HepG2 (cell line): ENCODE data around the gene MDH1. TPM values are rescaled to one million over a fixed set of nuclear protein-coding genes. Genes with fewer than 3 reads are reported as not detected.

Source experiments
- ATF2 ChIP-seq: sonication (generic); formaldehyde crosslinking; IDR thresholded peaks from 2 replicates; pipeline ENCODE4 v1.4.0; 2020; ENCODE audit warnings: missing genetic modification reagents
- BRF2 ChIP-seq: sonication (generic); formaldehyde crosslinking; IDR thresholded peaks from 2 replicates; pipeline ENCODE4 v1.8.1; 2022; ENCODE audit warnings: mild to moderate bottlenecking, missing genetic modification reagents
- E2F2 ChIP-seq: sonication (generic); formaldehyde crosslinking; IDR thresholded peaks from 2 replicates; pipeline ENCODE4 v1.4.0; 2020; ENCODE audit warnings: missing genetic modification reagents, borderline replicate concordance
- ELF4 ChIP-seq: sonication (generic); formaldehyde crosslinking; IDR thresholded peaks from 2 replicates; pipeline ENCODE4 v1.5.0; 2020; ENCODE audit warnings: missing genetic modification reagents, mild to moderate bottlenecking, moderate library complexity, borderline replicate concordance
- ETV6 ChIP-seq: sonication (generic); formaldehyde crosslinking; conservative IDR thresholded peaks from 2 replicates; pipeline ENCODE4 v1.4.0; 2020; ENCODE audit warnings: missing genetic modification reagents
- EZH2 ChIP-seq: conservative IDR thresholded peaks from 2 replicates; pipeline ENCODE4 v1.6.1; 2012; ENCODE audit warnings: mild to moderate bottlenecking, low read depth, low read length, moderate library complexity
- GABPA ChIP-seq, 2 experiments: IDR thresholded peaks; 2 replicates each; pipeline ENCODE4 v1.6.1; 2011 to 2016; ENCODE audit warnings: low read depth in 2 of 2, low read length in 1 of 2, missing biosample characterization in 1 of 2, missing genetic modification characterization in 1 of 2
- KLF13 ChIP-seq: sonication (generic); formaldehyde crosslinking; IDR thresholded peaks from 2 replicates; pipeline ENCODE4 v1.4.0; 2020; ENCODE audit warnings: mild to moderate bottlenecking, missing genetic modification reagents
- ZFP1 ChIP-seq: IDR thresholded peaks from 2 replicates; pipeline ENCODE4 v1.6.1; 2016
- ZHX1 ChIP-seq: sonication (generic); formaldehyde crosslinking; IDR thresholded peaks from 2 replicates; pipeline ENCODE4 v1.8.1; 2022; ENCODE audit warnings: low read depth, mild to moderate bottlenecking, missing genetic modification reagents
- ZNF253 ChIP-seq: sonication (generic); formaldehyde crosslinking; IDR thresholded peaks from 2 replicates; pipeline ENCODE4 v1.8.0; 2022; ENCODE audit warnings: mild to moderate bottlenecking, missing genetic modification reagents, borderline replicate concordance
- ZNF432 ChIP-seq: sonication (generic); formaldehyde crosslinking; IDR thresholded peaks from 2 replicates; pipeline ENCODE4 v1.5.0; 2020; ENCODE audit warnings: missing genetic modification reagents, mild to moderate bottlenecking, borderline replicate concordance
- ZNF460 ChIP-seq: sonication (generic); formaldehyde crosslinking; IDR thresholded peaks from 2 replicates; pipeline ENCODE4 v1.5.1; 2020; ENCODE audit warnings: missing genetic modification reagents, mild to moderate bottlenecking, borderline replicate concordance
- ZNF709 ChIP-seq: sonication (generic); formaldehyde crosslinking; IDR thresholded peaks from 2 replicates; pipeline ENCODE4 v1.5.0; 2020; ENCODE audit warnings: mild to moderate bottlenecking, missing genetic modification reagents
- ZNF770 ChIP-seq: sonication (generic); formaldehyde crosslinking; IDR thresholded peaks from 2 replicates; pipeline ENCODE4 v1.5.0; 2020; ENCODE audit warnings: mild to moderate bottlenecking, missing genetic modification reagents
- ZSCAN22 ChIP-seq: sonication (generic); formaldehyde crosslinking; IDR thresholded peaks from 2 replicates; pipeline ENCODE4 v1.4.0; 2020; ENCODE audit warnings: mild to moderate bottlenecking, missing genetic modification reagents
- polyA plus RNA-seq, 8 experiments: library from polyadenylated mRNA; depleted of rRNA in 3 of 8; stranded (reverse) in 7 of 8; unstranded in 1 of 8; fragments of >200 nt; fragmentation: Illumina TruSeq in 4 of 8; extraction: Trizol in 4 of 8; gene quantifications; 2 replicates each; pipeline versions ENCODE4 v1.2.1 to v1.2.3, GENCODE V29; 2011 to 2016; ENCODE audit warnings: low read depth in 4 of 8, missing spikeins in 1 of 8, mixed read lengths in 1 of 8; ENCODE audit not compliant: insufficient read depth in 1 of 8
- total RNA-seq, 5 experiments: library from RNA; depleted of rRNA; stranded (reverse); fragments of >200 nt; fragmentation: Illumina TruSeq; extraction: Trizol; gene quantifications; 2 replicates each; pipeline ENCODE4 v1.2.3, GENCODE V29; 2016; ENCODE audit warnings: low read depth in 1 of 5

The MDH1 gene
- total and polyA plus RNA-seq, 2 of the 13 experiments (the other 11 are each of a cell fraction or from before 2014, with no cell fraction given) = 293 to 415 TPM

- TF ChIP-seq EZH2 (no peak), ZNF253 (CRISPR knock-in tag) (no peak; the same call in 1 of the 2 replicates), ZFP1 (CRISPR knock-in tag) (peak; percentile 66; the same call in 1 of the 2 replicates), E2F2 (peak; percentile 81; the same call in 1 of the 2 replicates), ELF4 (CRISPR knock-in tag) (peak; percentile 84), BRF2 (CRISPR knock-in tag) (peak; percentile 69; the same call in 1 of the 2 replicates), ZNF770 (CRISPR knock-in tag) (peak; percentile 38; the same call in 1 of the 2 replicates), ETV6 (CRISPR knock-in tag) (peak; percentile 52; the same call in 1 of the 2 replicates), ZNF432 (CRISPR knock-in tag) (no peak; the same call in 1 of the 2 replicates), ZHX1 (CRISPR knock-in tag) (no peak), ZNF460 (CRISPR knock-in tag) (no peak), GABPA (IDR thresholded peaks at IDR 0.05; ENCODE audit: low read depth, low read length) (peak; percentile 62), GABPA (CRISPR knock-in tag; IDR thresholded peaks at IDR 0.05; ENCODE audit: low read depth) (peak; percentile 89), KLF13 (peak; percentile 81; the same call in 1 of the 2 replicates), ATF2 (CRISPR knock-in tag) (peak; percentile 94), ZSCAN22 (CRISPR knock-in tag) (no peak), ZNF709 (CRISPR knock-in tag) (no peak; the same call in 1 of the 2 replicates)
These were observed at the start of gene MDH1, which contains the start of gene WDPCP (continued) for GRCh38 chr2:63588385-63589147.
